GM21737 (cell line): Measurements from ENCODE around the gene PCSK9.
"Not testable (repeated sequence)": the region's sequence is repeated elsewhere in the genome, so short reads cannot be mapped to it uniquely, and the experiment has no call there.

Source experiments
- ATAC-seq: cut with Tn5 transposase; IDR thresholded peaks from one replicate; pipeline ENCODE4 v1.9.1; 2021; ENCODE audit warnings: mild to moderate bottlenecking, moderate library complexity; ENCODE audit not compliant: unreplicated experiment

Gene PCSK9

DNA sequence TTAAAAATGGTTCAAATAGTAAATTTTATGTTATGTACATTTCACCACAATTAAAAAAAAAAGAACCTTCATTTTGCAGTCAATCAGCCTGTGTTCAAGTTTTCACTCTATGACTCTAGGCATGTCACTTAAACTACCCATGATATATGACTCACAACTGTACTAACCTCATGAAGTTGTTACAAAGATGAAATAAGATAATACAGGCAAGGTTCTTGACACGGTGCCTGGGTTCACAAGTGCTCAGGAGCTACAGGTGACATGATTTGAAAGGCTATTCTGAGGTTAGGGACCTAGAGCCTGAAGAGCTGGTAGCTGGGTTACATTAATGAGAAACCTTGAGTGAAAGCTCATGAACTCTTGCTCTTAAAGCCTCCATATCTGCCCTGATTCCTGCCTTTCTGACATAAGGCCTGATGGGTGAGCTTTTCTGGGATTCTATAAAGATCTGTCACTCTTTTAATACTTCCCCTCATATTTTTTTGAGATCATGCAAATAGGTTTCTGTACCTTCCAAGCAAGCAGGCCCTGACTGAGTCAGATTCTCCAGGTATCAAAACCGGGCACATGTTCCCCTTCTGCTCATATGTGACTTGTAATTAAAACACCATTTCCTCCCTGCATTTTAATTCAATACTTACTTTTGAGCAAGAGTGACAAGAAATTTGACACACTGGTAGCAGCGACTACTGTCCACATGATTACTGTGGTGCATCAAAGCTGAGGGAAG is 34.0 kb downstream of the PCSK9 start:
- no peak for ATAC-seq

DNA sequence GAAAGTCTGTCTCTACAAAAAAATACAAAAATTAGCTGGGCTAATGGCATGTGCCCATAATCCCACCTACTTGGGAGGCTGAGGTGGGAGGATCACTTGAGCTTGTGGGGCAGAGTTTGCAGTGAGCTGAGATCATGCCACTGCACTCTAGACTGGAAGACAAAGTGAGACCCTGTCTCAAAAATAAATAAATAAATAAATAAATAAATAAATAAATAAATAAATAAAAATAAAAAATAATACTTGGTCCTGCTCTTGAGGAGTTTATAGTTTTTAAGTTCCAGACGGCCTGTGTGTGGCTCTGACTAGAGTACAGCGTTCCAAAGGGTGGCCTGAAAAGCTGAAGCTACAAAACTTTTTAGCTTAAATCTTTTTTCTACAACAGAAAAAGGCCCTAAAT is 35.1 kb downstream of the PCSK9 start:
- ATAC-seq: no peak

DNA sequence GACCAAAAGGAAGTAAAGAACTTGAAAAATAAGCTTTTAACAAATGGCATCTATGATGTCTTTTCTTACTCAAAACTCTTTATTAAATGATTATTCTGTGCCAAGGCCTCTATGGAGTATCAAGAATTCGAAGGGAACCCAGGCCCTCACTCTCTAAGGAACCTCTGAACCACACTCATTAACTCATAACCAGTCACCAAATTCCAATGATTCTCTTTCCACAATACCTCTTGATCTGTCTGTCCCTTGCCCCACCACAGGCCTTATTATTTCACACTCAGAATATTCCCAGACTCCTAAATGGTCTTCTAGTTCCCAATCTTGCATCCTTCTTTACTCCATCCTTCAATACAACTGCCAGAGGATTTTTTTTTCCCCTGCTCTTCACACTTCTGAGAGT is 37.0 kb downstream of the PCSK9 start:
- no peak for ATAC-seq

GRCh38 chr1:55078470-55078869 is 39.1 kb downstream of the PCSK9 start:
- ATAC-seq: no peak

DNA sequence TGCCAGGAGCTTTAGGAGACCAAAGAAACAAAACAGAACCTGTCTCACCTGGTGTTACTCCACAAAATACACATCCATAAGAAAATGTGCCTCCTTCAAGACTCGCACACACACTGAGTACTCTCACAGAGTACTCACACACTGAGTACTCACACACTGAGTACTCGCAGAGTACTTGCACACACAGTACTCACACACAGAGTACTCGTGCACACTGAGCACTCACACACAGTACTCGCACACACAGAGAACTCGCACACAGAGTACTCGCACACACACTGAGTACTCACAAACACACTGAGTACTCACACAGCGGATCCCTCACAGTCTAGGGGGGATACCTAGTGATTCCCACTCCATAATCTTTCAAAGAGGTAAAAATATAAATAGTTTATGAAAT is 40.3 kb downstream of the PCSK9 start:
- ATAC-seq: no peak

DNA sequence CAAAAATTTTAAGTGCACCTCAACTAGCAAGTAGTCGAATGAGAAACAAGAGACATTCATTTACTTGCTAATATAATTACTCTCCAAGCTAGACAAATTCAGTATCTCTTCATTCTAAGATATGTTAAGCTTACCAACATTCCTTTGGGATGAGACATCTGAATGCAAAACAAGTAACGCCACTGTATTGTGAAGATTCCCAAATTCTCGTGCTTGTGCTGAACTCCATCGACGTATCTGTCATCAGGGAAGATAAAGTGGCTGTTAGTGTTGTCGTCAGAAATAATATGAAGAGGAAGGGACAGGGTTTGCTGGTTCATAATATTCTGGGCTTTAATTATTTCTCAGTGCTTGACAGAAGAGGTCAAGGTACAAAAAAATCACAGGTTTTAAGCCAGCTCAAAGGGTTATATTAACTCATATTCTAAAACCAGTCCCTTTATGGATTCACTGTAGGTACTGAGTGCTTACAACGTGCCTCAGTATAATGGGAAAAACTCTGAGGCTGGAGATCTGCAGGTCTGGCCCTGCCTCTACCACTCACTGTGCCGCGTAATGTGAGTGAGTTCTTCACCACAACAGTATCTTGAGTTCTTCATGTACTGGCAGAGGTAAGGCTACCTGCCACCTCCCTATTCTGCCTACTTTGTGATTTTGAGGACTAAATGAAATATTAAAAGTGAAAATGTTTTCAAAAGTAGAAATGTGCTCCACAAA is 42.0 kb downstream of the PCSK9 start:
- ATAC-seq: no peak

DNA sequence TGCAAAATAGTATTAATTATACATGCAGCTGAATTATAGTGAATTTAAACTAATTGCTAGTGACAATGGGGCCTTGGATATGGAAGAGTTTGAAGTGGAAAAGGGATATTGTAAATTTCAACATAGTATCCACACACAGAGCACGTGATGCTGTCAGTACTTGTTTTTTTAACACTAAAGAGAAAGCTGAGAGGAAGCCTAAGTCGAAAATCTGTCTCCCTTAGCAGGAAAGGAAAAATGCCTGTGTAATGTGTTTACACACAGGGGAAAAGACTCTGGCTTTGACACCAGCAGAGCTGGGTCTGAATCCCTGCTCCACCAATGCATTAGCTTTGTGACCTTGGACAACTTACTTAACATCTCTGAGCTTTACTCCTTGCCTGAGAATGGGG is 42.6 kb downstream of the PCSK9 start:
- no peak for ATAC-seq

DNA sequence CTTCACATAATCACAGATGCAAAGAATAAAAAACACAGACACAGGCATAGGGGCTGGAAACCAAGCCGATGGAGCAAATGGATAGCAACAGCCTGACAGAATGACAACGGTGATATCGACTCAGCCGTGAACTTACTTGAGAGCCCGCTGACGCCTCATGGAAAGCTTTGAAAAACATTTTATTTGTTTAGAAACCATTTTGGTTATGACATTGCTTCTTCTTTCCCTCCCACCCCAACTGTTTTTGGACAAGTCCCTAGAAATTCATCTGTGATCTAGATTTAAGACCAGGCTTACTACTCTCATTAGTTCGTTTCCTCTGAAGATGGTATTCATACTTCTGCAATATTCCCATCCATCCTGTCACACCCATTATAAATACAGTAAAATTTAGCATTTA is 44.9 kb downstream of the PCSK9 start:
- ATAC-seq: no peak

DNA sequence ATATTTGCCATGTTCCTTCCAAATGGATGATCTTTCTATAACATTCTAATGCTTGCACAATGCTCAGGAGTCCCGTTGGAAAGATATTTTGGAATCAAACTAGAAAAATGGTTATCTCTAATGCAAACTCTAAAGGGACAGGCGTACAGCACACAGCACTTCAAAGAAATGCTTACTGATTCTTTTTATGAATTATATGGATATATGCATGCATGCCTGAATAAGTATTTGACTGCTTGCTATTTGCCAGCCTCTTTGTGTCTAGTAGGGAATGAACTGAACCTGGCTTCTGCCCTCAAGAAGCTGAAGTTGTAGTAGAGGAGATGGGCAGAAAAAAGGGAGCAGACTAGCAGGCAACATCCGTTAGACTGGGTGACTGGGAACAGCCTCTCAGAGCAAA is 48.1 kb downstream of the PCSK9 start:
- no peak for ATAC-seq

DNA sequence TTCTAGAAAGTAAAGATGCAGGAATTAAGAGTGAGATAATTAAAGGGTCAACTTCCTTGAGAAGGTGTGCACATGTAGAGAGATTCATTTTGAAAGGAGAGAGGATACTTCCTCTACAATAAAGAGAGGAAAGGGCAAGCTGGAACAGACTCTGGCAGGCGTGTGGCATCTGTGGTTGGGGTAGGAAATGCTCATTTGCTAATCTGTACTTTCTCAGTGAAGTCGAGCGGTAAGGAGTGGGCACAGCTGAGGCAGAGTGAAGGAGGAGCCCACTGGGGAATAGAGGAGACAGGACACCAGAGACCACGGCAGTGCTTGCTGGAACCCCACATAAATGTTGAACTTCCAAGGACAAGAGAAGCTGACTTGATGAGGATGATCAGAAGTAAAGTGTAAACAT is 49.1 kb downstream of the PCSK9 start:
- ATAC-seq: no peak

DNA sequence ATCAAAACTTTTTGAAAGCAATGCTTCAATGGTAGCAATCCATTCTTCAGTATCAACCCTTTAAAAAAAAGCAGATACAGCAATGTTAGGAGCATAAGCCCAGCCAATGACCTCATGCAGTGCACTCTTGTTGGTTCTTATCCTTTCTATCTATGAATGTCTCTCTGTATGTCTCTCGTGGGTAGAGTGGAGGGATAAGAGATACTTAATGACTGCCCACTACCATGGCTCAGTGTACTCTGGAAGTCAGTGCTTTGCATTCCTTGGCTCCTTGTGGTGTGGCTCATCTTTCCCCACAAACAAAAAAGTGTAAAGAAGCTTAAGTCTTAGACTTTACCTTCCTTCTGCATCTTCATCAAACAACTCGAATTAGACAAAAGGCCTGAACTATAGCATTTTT is 50.3 kb downstream of the PCSK9 start:
- no peak for ATAC-seq

DNA sequence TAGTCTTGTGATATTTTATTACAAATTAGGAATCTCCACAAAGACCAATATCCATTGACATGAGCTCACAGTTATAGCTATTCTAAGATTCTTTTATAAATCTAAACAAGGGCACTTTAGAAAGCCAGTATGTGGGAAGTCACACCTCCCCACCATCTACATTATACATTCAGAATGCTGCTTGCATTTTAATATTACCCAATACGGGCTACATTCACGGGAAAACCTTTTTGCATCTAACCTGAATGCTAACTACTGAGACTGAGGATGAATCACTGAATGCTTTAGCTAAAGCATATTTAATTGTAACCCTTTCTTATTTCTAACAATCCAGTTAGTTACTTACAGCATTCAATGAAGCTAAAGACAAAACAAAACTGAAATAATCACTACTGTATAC is 53.1 kb downstream of the PCSK9 start:
- no peak for ATAC-seq

- ATAC-seq: no peak
Observed at GRCh38 chr1:55095095-55095494, 55.7 kb downstream of the PCSK9 start.

GRCh38 chr1:55103891-55104290 is 64.5 kb downstream of the PCSK9 start:
- no peak for ATAC-seq

- ATAC-seq: no peak
Observed at GRCh38 chr1:55107101-55107500, 67.8 kb downstream of the PCSK9 start.

DNA sequence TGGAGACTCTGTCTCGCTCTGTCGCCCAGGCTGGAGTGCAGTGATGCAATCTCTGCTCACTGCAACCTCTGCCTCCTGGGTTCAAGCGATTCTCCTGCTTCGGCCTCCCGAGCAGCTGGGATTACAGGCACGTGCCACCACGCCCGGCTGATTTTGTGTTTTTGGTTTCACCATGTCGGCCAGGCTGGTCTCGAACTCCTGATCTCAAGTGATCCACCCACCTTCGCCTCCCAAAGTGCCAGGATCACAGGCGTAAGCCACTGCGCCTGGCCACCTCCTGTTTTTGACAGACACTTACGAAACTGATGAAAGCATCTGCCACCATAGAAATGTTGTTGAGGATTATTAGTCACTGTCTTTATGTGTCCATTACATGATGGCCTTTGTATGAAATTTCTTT is 69.7 kb downstream of the PCSK9 start:
- not testable (repeated sequence) for ATAC-seq
